Fibroblast of the aortic adventitia (primary cell): ENCODE results near the gene PPP4R3A. TPM values are rescaled to one million over a fixed set of nuclear protein-coding genes. Genes with fewer than 3 reads are reported as not detected.
"Not testable (repeated sequence)": the region's sequence is repeated elsewhere in the genome, so short reads cannot be mapped to it uniquely, and the experiment has no call there.

Source experiments
- DNase-seq: peaks from one replicate; pipeline ENCODE4 v3.0.0-alpha.2; 2010; ENCODE audit warnings: low read depth
- H3K4me3 ChIP-seq: 2 replicates; pipeline ENCODE4 v1.5.1; 2011; ENCODE audit warnings: low read depth, mild to moderate bottlenecking, control low read depth, low read length, moderate library complexity
- CTCF ChIP-seq: IDR thresholded peaks from 2 replicates; pipeline ENCODE4 v1.5.1; 2011; ENCODE audit warnings: mild to moderate bottlenecking, low read length, control low read depth, inconsistent platforms; ENCODE audit not compliant: insufficient read depth
- total RNA-seq: library from RNA; depleted of rRNA; stranded (reverse); fragments of >200 nt; gene quantifications from 2 replicates; pipeline ENCODE4 v1.2.3, GENCODE V29; 2012; ENCODE audit warnings: low replicate concordance

PPP4R3A gene
- total RNA-seq, 1 donor, result 51.9 TPM

GRCh38 chr14:91444335-91445020 lies 65.6 kb downstream of the PPP4R3A start:
- DNase-seq, result no peak
- no peak overlapping the region for H3K4me3 ChIP-seq
- no peak for TF ChIP-seq CTCF

GRCh38 chr14:91439345-91439744 lies 70.8 kb downstream of the PPP4R3A start:
- no peak for DNase-seq
- TF ChIP-seq CTCF, result no peak
- H3K4me3 ChIP-seq, result no peak overlapping the region

- TF ChIP-seq CTCF, result no peak
- H3K4me3 ChIP-seq, result no peak overlapping the region
Observed at GRCh38 chr14:91438845-91439244, 71.3 kb downstream of the PPP4R3A start.

GRCh38 chr14:91436266-91436665 lies 73.8 kb downstream of the PPP4R3A start:
- not testable (repeated sequence) for DNase-seq, H3K4me3 ChIP-seq

More at GRCh38 chr14:91438845-91439244, 71.3 kb downstream of the PPP4R3A start:
- no peak for DNase-seq

GRCh38 chr14:91429385-91429784 lies 80.7 kb downstream of the PPP4R3A start:
- TF ChIP-seq CTCF, result no peak
- H3K4me3 ChIP-seq, result no peak overlapping the region
- no peak for DNase-seq

GRCh38 chr14:91428931-91429330 lies 81.2 kb downstream of the PPP4R3A start:
- not testable (repeated sequence) for DNase-seq, H3K4me3 ChIP-seq

GRCh38 chr14:91425531-91425944 lies 84.6 kb downstream of the PPP4R3A start:
- DNase-seq, H3K4me3 ChIP-seq: not testable (repeated sequence)

- TF ChIP-seq CTCF, result no peak
Observed at GRCh38 chr14:91424813-91425530, 85.1 kb downstream of the PPP4R3A start.

More at GRCh38 chr14:91424813-91425530, 85.1 kb downstream of the PPP4R3A start:
- DNase-seq, result no peak
- H3K4me3 ChIP-seq, result no peak overlapping the region
